Occipital lobe (tissue), 2 donors: ENCODE measurements around the gene PSAPL1. TPM values are rescaled to one million over a fixed set of nuclear protein-coding genes. Genes with fewer than 3 reads are reported as not detected.

ENCODE experiments used
- DNase-seq: peaks from one replicate; lab custom pipeline; 2025; lab: John Stamatoyannopoulos, UW
- total RNA-seq: library from RNA; depleted of rRNA; stranded (reverse); fragments of >200 nt; gene quantifications from one replicate; pipeline ENCODE4 v1.2.3, GENCODE V29; 2014

The PSAPL1 gene
- total RNA-seq, 1 donor from 2014 or later, result not detected

GRCh38 chr4:7397206-7398103, 37.3 kb downstream of the PSAPL1 start:
- no peak for DNase-seq

GRCh38 chr4:7396186-7396910, 38.4 kb downstream of the PSAPL1 start:
- no peak for DNase-seq

DNA sequence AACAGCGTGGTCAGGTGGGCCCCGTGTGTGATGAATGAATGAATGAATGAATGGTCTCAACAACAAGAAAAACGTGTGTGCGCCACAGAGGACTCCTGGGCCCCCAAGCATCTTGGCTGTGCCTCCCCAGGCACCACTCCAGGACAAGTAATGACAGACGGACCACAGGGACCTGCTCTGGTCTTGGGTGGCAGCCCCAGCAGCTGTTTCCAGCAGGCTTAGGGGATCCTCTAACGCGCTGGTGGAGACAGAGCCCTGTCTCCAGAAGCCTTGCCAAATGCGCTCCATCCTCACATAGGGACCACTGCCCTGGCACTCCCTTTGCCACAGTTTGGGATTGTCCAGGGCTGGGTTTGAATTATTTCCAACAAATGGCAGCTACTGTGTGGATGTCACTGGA, 39.1 kb downstream of the PSAPL1 start:
- DNase-seq, result no peak

DNA sequence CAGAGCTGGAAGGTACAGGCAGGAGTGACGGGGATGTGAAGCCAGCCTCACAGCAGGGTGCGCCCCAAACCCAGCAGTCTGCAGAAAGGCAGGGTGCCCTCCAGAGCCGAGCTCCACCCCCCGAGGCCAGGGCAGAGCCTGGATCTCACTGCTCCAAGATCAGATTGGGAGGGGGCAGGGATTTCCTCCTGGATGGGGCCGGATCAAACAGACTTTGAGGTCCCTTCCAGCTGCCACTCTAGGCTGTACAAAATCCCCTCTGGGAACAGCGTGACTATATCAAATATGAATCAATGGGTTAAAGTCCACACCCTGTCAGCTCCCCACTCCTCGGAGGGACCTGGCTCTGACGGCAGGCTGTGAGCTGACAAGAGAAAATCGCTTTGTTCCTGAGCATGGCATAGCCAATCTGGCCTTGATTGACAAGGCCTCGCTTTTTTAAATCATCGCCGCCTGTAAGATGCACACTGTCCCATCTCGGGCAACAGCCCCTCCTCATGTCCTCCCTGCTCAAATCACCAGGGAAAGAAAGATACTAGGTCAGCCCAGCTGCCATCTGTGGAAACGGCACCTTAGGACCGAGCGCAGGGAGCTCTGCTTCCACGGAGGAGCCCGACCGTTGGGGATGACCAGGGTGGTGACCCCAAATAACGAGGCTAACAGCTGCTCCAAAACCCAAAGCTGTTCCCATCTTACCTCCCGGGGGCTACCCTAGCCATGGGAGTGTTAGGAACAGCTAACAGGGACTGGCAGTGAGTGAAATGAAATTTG, 39.9 kb downstream of the PSAPL1 start:
- DNase-seq, result no peak

GRCh38 chr4:7393601-7394575, 40.8 kb downstream of the PSAPL1 start:
- no peak for DNase-seq

- no peak for DNase-seq
These were observed 42.0 kb downstream of the PSAPL1 start for GRCh38 chr4:7392438-7393421.

GRCh38 chr4:7391637-7392437, 42.9 kb downstream of the PSAPL1 start:
- DNase-seq, result no peak

DNA sequence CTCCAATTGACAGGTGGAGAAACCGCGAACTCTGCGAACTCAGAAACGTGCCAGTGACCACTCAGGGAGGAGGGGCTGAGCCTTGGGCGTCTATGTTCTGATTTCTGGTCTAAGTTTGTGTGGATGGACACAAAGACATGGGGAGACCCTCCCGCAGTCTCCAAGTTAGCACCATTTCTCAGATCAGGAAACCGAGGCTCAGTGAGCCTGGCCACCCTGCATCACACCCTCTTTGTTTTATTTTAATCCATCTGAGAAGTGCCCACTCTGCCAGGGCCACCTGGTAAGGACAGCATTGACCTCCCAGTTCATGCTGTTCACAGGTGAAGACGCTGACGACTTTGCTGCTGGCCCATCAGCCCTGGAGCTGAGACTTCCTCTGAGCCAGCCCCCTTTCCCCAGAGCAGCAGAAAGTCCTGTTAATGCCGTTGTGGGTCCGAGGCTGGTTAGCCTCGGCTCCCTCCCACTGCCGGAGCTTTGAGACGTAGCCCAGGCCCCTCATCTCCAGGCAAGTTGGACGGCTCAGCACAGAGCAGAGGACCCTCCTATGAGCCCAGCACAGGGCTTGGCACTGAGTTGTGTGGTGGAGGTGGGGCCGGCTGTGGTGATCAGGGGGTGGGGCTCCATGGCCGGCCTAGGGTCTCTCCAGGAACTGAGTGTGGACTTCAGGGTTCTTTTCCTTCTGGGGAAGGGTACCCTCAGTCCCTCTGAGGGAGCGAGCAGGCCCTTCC, 43.7 kb downstream of the PSAPL1 start:
- no peak for DNase-seq

DNA sequence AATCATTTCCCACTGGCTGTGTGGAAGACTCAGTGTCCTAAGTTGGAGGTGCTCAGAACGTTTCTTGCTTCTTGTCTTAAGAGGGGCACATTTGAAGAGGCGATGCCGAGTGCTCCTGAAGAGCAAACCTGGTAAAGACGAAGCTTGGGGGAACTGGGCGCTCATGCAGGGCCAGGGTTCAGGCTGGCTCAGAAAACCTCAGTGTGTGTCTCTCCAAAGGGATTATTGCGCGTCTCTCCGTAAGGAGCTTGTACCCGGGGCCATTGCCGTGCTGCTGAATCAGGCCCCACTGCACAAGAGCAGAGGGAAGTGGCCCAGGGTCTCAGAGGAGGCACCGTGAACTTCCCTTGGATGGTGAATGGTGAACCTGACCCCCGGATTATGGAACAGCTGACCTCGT, 44.4 kb downstream of the PSAPL1 start:
- DNase-seq, result no peak

DNA sequence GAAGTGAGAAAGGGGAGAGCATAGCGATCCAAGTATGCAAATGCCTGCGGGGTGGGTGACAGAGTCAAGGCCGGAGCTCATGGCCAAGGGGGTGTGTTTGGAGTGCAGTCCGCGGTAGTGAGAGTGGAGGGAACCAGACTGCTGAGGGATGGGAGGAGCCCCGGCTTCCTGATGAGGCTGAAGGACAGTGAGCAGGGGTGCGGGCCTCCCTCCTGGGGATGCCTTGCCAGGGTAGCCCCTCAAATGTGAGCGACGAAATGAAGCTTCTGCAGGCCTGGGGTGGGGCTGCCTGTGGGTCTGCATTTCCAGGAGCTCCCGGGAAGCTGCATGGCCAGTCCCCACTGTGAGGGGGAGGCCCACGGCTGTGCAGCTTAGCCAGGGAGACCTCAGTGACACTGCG, 45.0 kb downstream of the PSAPL1 start:
- DNase-seq, result no peak

DNA sequence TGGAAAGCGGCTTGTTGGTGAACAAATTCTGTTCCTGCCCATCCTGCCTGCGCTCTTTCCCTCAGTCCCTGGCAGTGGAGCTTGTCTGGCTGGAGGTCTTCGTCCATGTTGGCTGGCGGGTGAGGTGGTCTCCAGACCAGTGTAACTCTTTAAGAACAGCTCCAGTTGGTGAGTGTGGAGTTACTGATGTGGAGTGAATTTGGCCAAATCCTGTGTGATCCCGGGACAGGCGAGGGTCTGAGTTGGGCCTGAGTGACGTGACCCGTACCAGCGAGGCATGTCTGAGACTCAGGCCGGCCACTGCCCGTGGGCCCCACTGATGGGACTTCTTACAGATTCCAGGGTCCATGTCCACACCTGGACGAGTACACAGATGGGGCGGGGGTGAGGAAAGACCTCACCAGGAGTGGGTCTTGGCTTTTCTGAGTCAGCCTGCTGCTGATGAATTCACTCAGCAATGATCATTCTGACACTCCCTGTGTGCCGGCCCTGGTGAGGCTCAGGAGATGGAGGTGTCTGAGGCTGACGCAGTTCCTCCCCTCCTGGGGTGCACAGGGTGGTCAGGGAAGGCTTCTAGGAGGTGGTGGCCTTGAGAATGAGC, 45.5 kb downstream of the PSAPL1 start:
- DNase-seq, result no peak

GRCh38 chr4:7388627-7389026, 46.1 kb downstream of the PSAPL1 start:
- no peak for DNase-seq

- DNase-seq, result no peak
These were observed 46.8 kb downstream of the PSAPL1 start for GRCh38 chr4:7387925-7388324.

GRCh38 chr4:7384929-7385890, 49.5 kb downstream of the PSAPL1 start:
- no peak for DNase-seq

DNA sequence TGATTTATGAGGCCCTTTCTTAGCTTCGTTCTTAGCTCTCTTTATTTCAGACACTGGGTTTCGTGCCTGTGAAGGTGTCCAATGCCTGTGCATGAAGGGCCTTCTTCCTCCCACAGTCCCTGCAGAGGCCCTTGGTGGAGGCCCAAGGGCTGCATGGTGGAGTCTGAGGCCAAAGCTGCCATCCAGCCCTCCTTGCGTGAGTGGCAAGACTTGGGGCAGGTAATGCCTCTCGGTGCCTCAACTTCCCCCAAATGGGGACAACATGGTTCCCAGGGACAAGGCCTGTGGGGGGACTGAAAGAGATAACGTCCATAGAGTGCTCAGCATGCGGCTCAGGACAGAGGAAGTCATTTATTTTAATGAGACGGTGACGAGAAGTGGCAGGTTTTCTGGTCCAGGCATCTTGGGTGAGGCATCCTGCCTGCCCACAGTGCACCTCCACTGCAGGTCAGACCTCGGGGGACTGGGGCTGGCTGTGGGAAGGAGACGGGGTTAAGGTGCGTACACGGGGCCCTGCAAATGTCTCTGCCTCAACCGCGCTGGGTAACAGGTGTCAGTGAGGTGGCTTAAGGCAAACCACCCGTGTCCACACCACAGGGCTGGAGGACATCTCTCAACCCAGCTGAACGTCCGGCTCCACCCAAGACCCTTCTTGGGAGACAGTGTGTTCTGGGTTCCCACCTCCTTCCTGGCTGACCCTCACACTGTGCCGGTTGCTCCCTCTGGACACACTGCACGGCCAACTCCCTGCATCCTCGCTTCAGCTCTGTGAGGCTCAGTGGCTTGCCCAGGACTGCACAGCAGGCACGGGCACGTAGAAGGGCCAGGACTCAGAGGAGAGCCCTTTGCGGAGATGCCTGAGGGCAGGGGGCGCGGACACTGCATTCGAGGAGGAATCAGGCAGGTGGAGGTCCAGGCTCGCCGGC, 50.5 kb downstream of the PSAPL1 start:
- DNase-seq, result no peak
